HepG2 (cell line): Measurements from ENCODE around the gene SIK2. TPM values are rescaled to one million over a fixed set of nuclear protein-coding genes. Genes with fewer than 3 reads are reported as not detected.

Experiments
- ATF1 ChIP-seq: IDR thresholded peaks from 2 replicates; pipeline ENCODE4 v1.6.1; 2016; ENCODE audit warnings: mild to moderate bottlenecking, control low read depth
- BHLHE40 ChIP-seq: IDR thresholded peaks from 2 replicates; pipeline ENCODE4 v1.6.1; 2011; ENCODE audit warnings: low read length, improper control_type of control experiment
- BRF2 ChIP-seq: sonication (generic); formaldehyde crosslinking; IDR thresholded peaks from 2 replicates; pipeline ENCODE4 v1.8.1; 2022; ENCODE audit warnings: mild to moderate bottlenecking, missing genetic modification reagents
- CSRNP1 ChIP-seq: sonication (generic); formaldehyde crosslinking; IDR thresholded peaks from 2 replicates; pipeline ENCODE4 v1.8.1; 2023; ENCODE audit warnings: mild to moderate bottlenecking, missing genetic modification reagents
- EHMT2 ChIP-seq: fragments of 200-600 bp; sonication (generic); IDR thresholded peaks from 2 replicates; pipeline ENCODE4 v1.7.0; 2017; ENCODE audit warnings: antibody characterized with exemption, low read depth, low read length, borderline replicate concordance
- EZH2 ChIP-seq: conservative IDR thresholded peaks from 2 replicates; pipeline ENCODE4 v1.6.1; 2012; ENCODE audit warnings: mild to moderate bottlenecking, low read depth, low read length, moderate library complexity
- FIP1L1 ChIP-seq: fragments of 200-400 bp; formaldehyde crosslinking; IDR thresholded peaks from 2 replicates; pipeline ENCODE4 v1.6.1; 2018; ENCODE audit warnings: low read depth, mild to moderate bottlenecking, low read length, moderate library complexity, borderline replicate concordance; ENCODE audit not compliant: insufficient read depth
- FOXO1 ChIP-seq: sonication (generic); formaldehyde crosslinking; IDR thresholded peaks from 2 replicates; pipeline ENCODE4 v1.4.0; 2020; ENCODE audit warnings: missing genetic modification reagents
- KDM1A ChIP-seq: IDR thresholded peaks from 2 replicates; pipeline ENCODE4 v1.6.1; 2016; ENCODE audit warnings: missing compliant biosample characterization
- MXD1 ChIP-seq: sonication (generic); formaldehyde crosslinking; IDR thresholded peaks from 2 replicates; pipeline ENCODE4 v1.4.0; 2020; ENCODE audit warnings: mild to moderate bottlenecking, missing genetic modification reagents
- NONO ChIP-seq, 2 experiments: fragments of 450-650 bp in 1 of 2; sonication (generic) in 1 of 2; formaldehyde crosslinking in 1 of 2; IDR thresholded peaks in 1 of 2; conservative IDR thresholded peaks in 1 of 2; 2 replicates each; pipeline versions ENCODE4 v1.6.1 to v1.8.0; 2017 to 2022; ENCODE audit warnings: mild to moderate bottlenecking in 1 of 2, missing genetic modification reagents in 1 of 2, moderate library complexity in 1 of 2
- NPAS2 ChIP-seq: sonication (generic); formaldehyde crosslinking; IDR thresholded peaks from 2 replicates; pipeline ENCODE4 v1.8.0; 2022; ENCODE audit warnings: mild to moderate bottlenecking, missing genetic modification reagents, borderline replicate concordance
- PHF20 ChIP-seq: sonication (generic); formaldehyde crosslinking; IDR thresholded peaks from 2 replicates; pipeline ENCODE4 v1.5.0; 2020; ENCODE audit warnings: mild to moderate bottlenecking, missing genetic modification reagents
- SMAD3 ChIP-seq: sonication (generic); formaldehyde crosslinking; IDR thresholded peaks from 2 replicates; pipeline ENCODE4 v1.4.0; 2020; ENCODE audit warnings: missing genetic modification reagents
- SP1 ChIP-seq, 2 experiments: fragments of 450-650 bp in 1 of 2; sonication (generic) in 1 of 2; formaldehyde crosslinking in 1 of 2; IDR thresholded peaks; 2 replicates each; pipeline versions ENCODE4 v1.4.0 to v1.6.1; 2016 to 2020; ENCODE audit warnings: missing genetic modification reagents in 1 of 2
- SRF ChIP-seq: IDR thresholded peaks from 2 replicates; pipeline ENCODE4 v1.6.1; 2011; ENCODE audit warnings: mild to moderate bottlenecking, low read depth, low read length, moderate library complexity
- YY1 ChIP-seq: IDR thresholded peaks from 2 replicates; pipeline ENCODE4 v1.6.1; 2011; ENCODE audit warnings: low read length, low read depth, moderate library complexity, mild to moderate bottlenecking; ENCODE audit not compliant: insufficient read depth, insufficient replicate concordance
- ZBTB44 ChIP-seq: sonication (generic); formaldehyde crosslinking; IDR thresholded peaks from 2 replicates; pipeline ENCODE4 v1.4.0; 2020; ENCODE audit warnings: missing genetic modification reagents
- ZHX1 ChIP-seq: sonication (generic); formaldehyde crosslinking; IDR thresholded peaks from 2 replicates; pipeline ENCODE4 v1.8.1; 2022; ENCODE audit warnings: low read depth, mild to moderate bottlenecking, missing genetic modification reagents
- ZNF569 ChIP-seq: sonication (generic); formaldehyde crosslinking; IDR thresholded peaks from 2 replicates; pipeline ENCODE4 v1.5.0; 2020; ENCODE audit warnings: mild to moderate bottlenecking, missing genetic modification reagents, moderate library complexity, borderline replicate concordance
- ZNF607 ChIP-seq: sonication (generic); formaldehyde crosslinking; IDR thresholded peaks from 2 replicates; pipeline ENCODE4 v1.5.1; 2020; ENCODE audit warnings: missing genetic modification reagents, mild to moderate bottlenecking, borderline replicate concordance
- ZNF614 ChIP-seq: IDR thresholded peaks from 2 replicates; pipeline ENCODE4 v1.6.1; 2018; ENCODE audit warnings: missing biosample characterization, missing genetic modification reagents, inconsistent platforms, borderline replicate concordance
- ZNF740 ChIP-seq: sonication (generic); formaldehyde crosslinking; IDR thresholded peaks from 2 replicates; pipeline ENCODE4 v1.4.0; 2020; ENCODE audit warnings: missing genetic modification reagents
- polyA plus RNA-seq, 8 experiments: library from polyadenylated mRNA; depleted of rRNA in 3 of 8; stranded (reverse) in 7 of 8; unstranded in 1 of 8; fragments of >200 nt; fragmentation: Illumina TruSeq in 4 of 8; extraction: Trizol in 4 of 8; gene quantifications; 2 replicates each; pipeline versions ENCODE4 v1.2.1 to v1.2.3, GENCODE V29; 2011 to 2016; ENCODE audit warnings: low read depth in 4 of 8, missing spikeins in 1 of 8, mixed read lengths in 1 of 8; ENCODE audit not compliant: insufficient read depth in 1 of 8
- total RNA-seq, 5 experiments: library from RNA; depleted of rRNA; stranded (reverse); fragments of >200 nt; fragmentation: Illumina TruSeq; extraction: Trizol; gene quantifications; 2 replicates each; pipeline ENCODE4 v1.2.3, GENCODE V29; 2016; ENCODE audit warnings: low read depth in 1 of 5

The SIK2 gene
- total and polyA plus RNA-seq, 2 of the 13 experiments (the other 11 are each of a cell fraction or from before 2014, with no cell fraction given) = 8.1 to 15.4 TPM

- TF ChIP-seq SRF (no peak), NPAS2 (no peak), ATF1 (CRISPR knock-in tag) (no peak), SMAD3 (CRISPR knock-in tag) (no peak; the same call in 1 of the 2 replicates), PHF20 (CRISPR knock-in tag) (no peak), ZNF607 (CRISPR knock-in tag) (no peak), YY1 (no peak), ZNF614 (0 out of 2 replicates have a peak, but pooled peaks have one; percentile 62), NONO (IDR thresholded peaks at IDR 0.05) (no peak), NONO (CRISPR knock-in tag; conservative IDR thresholded peaks at IDR 0.05) (no peak), CSRNP1 (CRISPR knock-in tag) (no peak), EZH2 (no peak), ZNF740 (CRISPR knock-in tag) (no peak), BRF2 (no peak), ZNF569 (CRISPR knock-in tag) (no peak), EHMT2 (peak; percentile 41; the same call in 1 of the 2 replicates), FIP1L1 (no peak), MXD1 (no peak), BHLHE40 (no peak), SP1 (IDR thresholded peaks at IDR 0.05) (no peak), SP1 (CRISPR knock-in tag; IDR thresholded peaks at IDR 0.05) (no peak), KDM1A (CRISPR knock-in tag) (no peak), ZHX1 (CRISPR knock-in tag) (no peak), FOXO1 (CRISPR knock-in tag) (peak; percentile 82), ZBTB44 (CRISPR knock-in tag) (no peak)
Measured at GRCh38 chr11:111633248-111633647, 31.0 kb downstream of the SIK2 start (continued).
